ENCODE data around the gene CEP131.

DNA sequence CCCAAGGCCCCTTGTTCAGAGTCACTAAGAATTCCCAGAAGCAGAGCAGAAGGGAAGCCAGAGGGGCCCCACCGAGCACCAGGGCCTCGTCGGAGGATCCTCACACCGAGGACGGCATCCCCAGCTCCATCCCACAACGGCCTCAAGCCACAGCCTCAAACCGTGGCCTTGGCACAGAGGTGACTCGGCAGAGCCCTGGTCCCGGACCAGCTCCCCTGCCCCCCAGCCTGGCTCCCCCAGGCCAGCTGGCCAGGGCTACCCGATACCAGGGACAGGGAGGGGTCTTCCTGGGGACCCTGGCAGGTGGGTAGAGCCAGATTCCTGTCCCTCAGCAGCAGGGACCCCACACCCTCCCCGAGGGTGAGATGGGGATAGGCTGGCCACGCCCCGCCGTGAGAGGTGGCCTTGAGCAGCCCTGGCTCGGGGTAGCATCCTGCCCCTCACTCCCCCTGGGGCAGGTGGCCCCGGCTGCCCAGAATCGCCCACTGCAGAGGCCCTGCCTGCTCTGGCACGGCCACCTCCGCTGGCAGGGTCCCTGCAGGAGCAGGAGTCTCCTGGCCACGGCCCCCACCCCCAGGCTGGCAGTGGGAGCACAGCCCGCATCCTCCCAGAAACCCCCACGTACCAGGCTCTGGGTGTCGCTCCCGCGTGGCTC is 63.0 kb downstream of the CEP131 start:
- TF ChIP-seq POLR2A (IDR thresholded peaks at IDR 0.05) = no peak
- TF ChIP-seq, protein P1, sequence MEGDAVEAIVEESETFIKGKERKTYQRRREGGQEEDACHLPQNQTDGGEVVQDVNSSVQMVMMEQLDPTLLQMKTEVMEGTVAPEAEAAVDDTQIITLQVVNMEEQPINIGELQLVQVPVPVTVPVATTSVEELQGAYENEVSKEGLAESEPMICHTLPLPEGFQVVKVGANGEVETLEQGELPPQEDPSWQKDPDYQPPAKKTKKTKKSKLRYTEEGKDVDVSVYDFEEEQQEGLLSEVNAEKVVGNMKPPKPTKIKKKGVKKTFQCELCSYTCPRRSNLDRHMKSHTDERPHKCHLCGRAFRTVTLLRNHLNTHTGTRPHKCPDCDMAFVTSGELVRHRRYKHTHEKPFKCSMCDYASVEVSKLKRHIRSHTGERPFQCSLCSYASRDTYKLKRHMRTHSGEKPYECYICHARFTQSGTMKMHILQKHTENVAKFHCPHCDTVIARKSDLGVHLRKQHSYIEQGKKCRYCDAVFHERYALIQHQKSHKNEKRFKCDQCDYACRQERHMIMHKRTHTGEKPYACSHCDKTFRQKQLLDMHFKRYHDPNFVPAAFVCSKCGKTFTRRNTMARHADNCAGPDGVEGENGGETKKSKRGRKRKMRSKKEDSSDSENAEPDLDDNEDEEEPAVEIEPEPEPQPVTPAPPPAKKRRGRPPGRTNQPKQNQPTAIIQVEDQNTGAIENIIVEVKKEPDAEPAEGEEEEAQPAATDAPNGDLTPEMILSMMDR (IDR thresholded peaks at IDR 0.05 in 4 of 5, conservative IDR thresholded peaks at IDR 0.05 in 1 of 5) = no peak
